Caco-2 (cell line): ENCODE measurements around the gene IL34. TPM values are rescaled to one million over a fixed set of nuclear protein-coding genes. Genes with fewer than 3 reads are reported as not detected.

ENCODE experiments used
- BruUV-seq: library from RNA; stranded (reverse); fragments of 400-500 nt; replicated peaks from 2 replicates; lab custom pipeline; 2021; lab: Mats Ljungman, UMichigan
- CTCF ChIA-PET: fragments of 300-600 bp; sonication (Branson Sonifier 250); formaldehyde crosslinking; loops from one replicate; lab custom pipeline; 2022; ENCODE audit warnings: antibody characterized with exemption; lab: Charles Lee
- POLR2A ChIA-PET: fragments of 300-600 bp; sonication (Branson Sonifier 250); formaldehyde crosslinking; loops from one replicate; lab custom pipeline; 2022; ENCODE audit warnings: antibody characterized with exemption; lab: Charles Lee
- DNase-seq, 2 experiments: peaks; one replicate each; pipeline versions ENCODE4 v3.0.0 to v3.0.0-alpha.2; 2020 to 2022
- H3K27me3 ChIP-seq: replicated peaks from 2 replicates; pipeline ENCODE4 v1.6.0; 2011; ENCODE audit warnings: low read length; ENCODE audit not compliant: control insufficient read depth, insufficient read depth
- H3K36me3 ChIP-seq: 2 replicates; pipeline ENCODE4 v1.5.1; 2011; ENCODE audit warnings: low read length; ENCODE audit not compliant: control insufficient read depth, insufficient read depth
- H3K4me1 ChIP-seq: fragments of 250-450 bp; sonication (Bioruptor Pico); 2 replicates; pipeline ENCODE4 v1.5.1; 2020; ENCODE audit warnings: mild to moderate bottlenecking
- H3K4me3 ChIP-seq: 2 replicates; pipeline ENCODE4 v1.5.1; 2011; ENCODE audit warnings: low read depth, mild to moderate bottlenecking, control low read depth, low read length
- H3K9me3 ChIP-seq: fragments of 250-450 bp; sonication (Bioruptor Pico); 2 replicates; pipeline ENCODE4 v1.5.1; 2020; ENCODE audit warnings: mild to moderate bottlenecking, moderate library complexity
- H3K27ac Mint-ChIP-seq: one replicate; pipeline ENCODE4 v1.8.0; 2022; ENCODE audit warnings: mixed read lengths; ENCODE audit not compliant: unreplicated experiment
- H3K27me3 Mint-ChIP-seq: one replicate; pipeline ENCODE4 v1.8.0; 2022; ENCODE audit warnings: mixed read lengths; ENCODE audit not compliant: insufficient read depth, unreplicated experiment
- H3K36me3 Mint-ChIP-seq: one replicate; pipeline ENCODE4 v1.8.0; 2022; ENCODE audit warnings: mild to moderate bottlenecking, mixed read lengths; ENCODE audit not compliant: insufficient read depth, unreplicated experiment
- H3K4me1 Mint-ChIP-seq: one replicate; pipeline ENCODE4 v1.8.0; 2022; ENCODE audit warnings: low read depth, mixed read lengths; ENCODE audit not compliant: unreplicated experiment
- H3K4me3 Mint-ChIP-seq: one replicate; pipeline ENCODE4 v1.8.0; 2022; ENCODE audit warnings: mild to moderate bottlenecking, moderate library complexity, mixed read lengths; ENCODE audit not compliant: unreplicated experiment
- H3K9me3 Mint-ChIP-seq: one replicate; pipeline ENCODE4 v1.8.0; 2022; ENCODE audit warnings: mixed read lengths; ENCODE audit not compliant: unreplicated experiment
- intact Hi-C: fragments of 100-400 bp; cut with micrococcal nuclease; formaldehyde crosslinking; loops from one replicate; pipeline ENCODE4 v1.10.0; 2022; ENCODE audit not compliant: unreplicated experiment
- total RNA-seq: library from RNA; stranded (reverse); gene quantifications from 2 replicates; pipeline ENCODE4 v1.2.3, GENCODE V29; 2022
- TF ChIP-seq, protein P1 (sequence below), 2 experiments: fragments of 200-600 bp in 1 of 2; IDR thresholded peaks; 1 replicate in 1 of 2; 2 replicates in 1 of 2; pipeline versions ENCODE4 v1.5.1 to v1.8.0; 2011 to 2022; ENCODE audit warnings: antibody characterized with exemption in 1 of 2, control low read depth in 1 of 2, inconsistent platforms in 1 of 2, low read depth in 1 of 2, low read length in 1 of 2, mild to moderate bottlenecking in 1 of 2, moderate library complexity in 1 of 2; ENCODE audit not compliant: insufficient read depth in 1 of 2, severe bottlenecking in 1 of 2, unreplicated experiment in 1 of 2

The IL34 gene
- total RNA-seq, 1 experiment from 2014 or later, result 0.50 TPM

DNA sequence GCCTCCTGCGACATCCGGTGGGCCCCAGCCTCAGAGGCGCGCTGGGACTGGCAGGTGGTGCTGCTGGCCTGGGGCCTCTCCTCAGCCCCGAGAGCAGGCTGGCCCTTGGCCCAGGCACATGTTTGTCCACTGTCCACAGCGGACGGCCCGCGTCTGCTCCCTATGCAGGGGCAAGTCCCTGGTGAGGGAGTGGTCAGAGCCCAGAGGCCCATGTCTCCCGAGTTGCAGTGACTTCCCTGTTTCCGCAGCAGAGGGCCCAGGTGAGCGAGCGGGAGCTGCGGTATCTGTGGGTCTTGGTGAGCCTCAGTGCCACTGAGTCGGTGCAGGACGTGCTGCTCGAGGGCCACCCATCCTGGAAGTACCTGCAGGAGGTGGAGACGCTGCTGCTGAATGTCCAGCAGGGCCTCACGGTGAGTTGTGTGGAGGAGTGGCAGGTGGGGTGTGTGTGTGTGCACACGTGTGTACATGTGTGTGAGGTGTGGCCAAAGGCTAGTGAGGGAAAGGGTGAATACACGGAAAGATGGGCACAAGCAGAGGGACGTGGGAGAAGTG lies 10.4 kb downstream of the IL34 start:
- H3K27ac Mint-ChIP-seq, result no peak overlapping the region
- no peaks in the 10 kb centered on the region for H3K9me3 Mint-ChIP-seq
- no peaks in the 10 kb centered on the region for H3K27me3 ChIP-seq
- intact Hi-C loops, result loop anchor here (2.0 kb wide), 1 partner anchor 114 kb away; no protein-coding TSS in a partner anchor
- DNase-seq, result peak in 1 of 2 experiments; percentile 38
- H3K4me1 ChIP-seq, result no peaks in the 10 kb centered on the region
- no TSS peak for BruUV-seq
- no peak overlapping the region for H3K4me3 Mint-ChIP-seq
- H3K36me3 Mint-ChIP-seq, result no peaks in the 10 kb centered on the region
- no peaks in the 10 kb centered on the region for H3K36me3 ChIP-seq
- H3K4me1 Mint-ChIP-seq, result peaks cover 7% of the 10 kb centered on the region
- no peak overlapping the region for H3K4me3 ChIP-seq
- no peaks in the 10 kb centered on the region for H3K9me3 ChIP-seq
- no peaks in the 10 kb centered on the region for H3K27me3 Mint-ChIP-seq
- ChIA-PET POLR2A (no interaction called here), CTCF (interaction anchor here (0.6 kb wide), 1 partner anchor 193 kb away, joined by 8 read pairs; no protein-coding TSS in a partner anchor)
- TF ChIP-seq, protein P1, sequence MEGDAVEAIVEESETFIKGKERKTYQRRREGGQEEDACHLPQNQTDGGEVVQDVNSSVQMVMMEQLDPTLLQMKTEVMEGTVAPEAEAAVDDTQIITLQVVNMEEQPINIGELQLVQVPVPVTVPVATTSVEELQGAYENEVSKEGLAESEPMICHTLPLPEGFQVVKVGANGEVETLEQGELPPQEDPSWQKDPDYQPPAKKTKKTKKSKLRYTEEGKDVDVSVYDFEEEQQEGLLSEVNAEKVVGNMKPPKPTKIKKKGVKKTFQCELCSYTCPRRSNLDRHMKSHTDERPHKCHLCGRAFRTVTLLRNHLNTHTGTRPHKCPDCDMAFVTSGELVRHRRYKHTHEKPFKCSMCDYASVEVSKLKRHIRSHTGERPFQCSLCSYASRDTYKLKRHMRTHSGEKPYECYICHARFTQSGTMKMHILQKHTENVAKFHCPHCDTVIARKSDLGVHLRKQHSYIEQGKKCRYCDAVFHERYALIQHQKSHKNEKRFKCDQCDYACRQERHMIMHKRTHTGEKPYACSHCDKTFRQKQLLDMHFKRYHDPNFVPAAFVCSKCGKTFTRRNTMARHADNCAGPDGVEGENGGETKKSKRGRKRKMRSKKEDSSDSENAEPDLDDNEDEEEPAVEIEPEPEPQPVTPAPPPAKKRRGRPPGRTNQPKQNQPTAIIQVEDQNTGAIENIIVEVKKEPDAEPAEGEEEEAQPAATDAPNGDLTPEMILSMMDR (IDR thresholded peaks at IDR 0.05; ENCODE audit: insufficient read depth in 1 of 2, low read depth in 1 of 2, low read length in 1 of 2, severe bottlenecking in 1 of 2, unreplicated experiment in 1 of 2), result peak in 1 of 2 experiments; percentile 16

- Mint-ChIP-seq H3K4me1 (peaks cover 7% of the 10 kb centered on the region), H3K9me3 (no peaks in the 10 kb centered on the region), H3K36me3 (peaks cover 1% of the 10 kb centered on the region), H3K4me3 (no peak overlapping the region), H3K27ac (no peak overlapping the region), H3K27me3 (no peaks in the 10 kb centered on the region)
- intact Hi-C loops, result loop anchor here (2.0 kb wide), 1 partner anchor 113 kb away; no protein-coding TSS in a partner anchor
- TF ChIP-seq, protein P1 (IDR thresholded peaks at IDR 0.05; ENCODE audit: insufficient read depth in 1 of 2, low read depth in 1 of 2, low read length in 1 of 2, severe bottlenecking in 1 of 2, unreplicated experiment in 1 of 2), result no peak
- no peak for DNase-seq
- Histone ChIP-seq H3K27me3 (no peaks in the 10 kb centered on the region), H3K9me3 (no peaks in the 10 kb centered on the region), H3K36me3 (no peaks in the 10 kb centered on the region), H3K4me3 (no peak overlapping the region), H3K4me1 (no peaks in the 10 kb centered on the region)
- CTCF ChIA-PET, result interaction anchor here (1.1 kb wide), 1 partner anchor 113 kb away, joined by 3 read pairs; no protein-coding TSS in a partner anchor
- no TSS peak for BruUV-seq
- POLR2A ChIA-PET, result no interaction called here
These were observed 11.6 kb downstream of the IL34 start for GRCh38 chr16:70657956-70658355.

- Mint-ChIP-seq H3K27me3 (no peaks in the 10 kb centered on the region), H3K27ac (no peak overlapping the region), H3K9me3 (no peaks in the 10 kb centered on the region), H3K4me3 (no peak overlapping the region), H3K4me1 (peaks cover 2% of the 10 kb centered on the region), H3K36me3 (peaks cover 6% of the 10 kb centered on the region)
- Histone ChIP-seq H3K4me3 (no peak overlapping the region), H3K36me3 (no peaks in the 10 kb centered on the region), H3K27me3 (no peaks in the 10 kb centered on the region), H3K9me3 (no peaks in the 10 kb centered on the region), H3K4me1 (no peaks in the 10 kb centered on the region)
- intact Hi-C loops, result no loop called here
- no TSS peak for BruUV-seq
- TF ChIP-seq, protein P1 (IDR thresholded peaks at IDR 0.05; ENCODE audit: insufficient read depth in 1 of 2, low read depth in 1 of 2, low read length in 1 of 2, severe bottlenecking in 1 of 2, unreplicated experiment in 1 of 2), result no peak
- ChIA-PET CTCF (no interaction called here), POLR2A (no interaction called here)
- no peak for DNase-seq
These were observed 12.6 kb downstream of the IL34 start for GRCh38 chr16:70658921-70659320.
